ENCODE data around the gene CIB4. TPM values are rescaled to one million over a fixed set of nuclear protein-coding genes. Genes with fewer than 3 reads are reported as not detected.
"Not testable (repeated sequence)": the region's sequence is repeated elsewhere in the genome, so short reads cannot be mapped to it uniquely, and the experiment has no call there.

Gene CIB4
- total RNA-seq, 1 donor from 2014 or later = not detected

- peak in 1 of 2 donors; percentile 52 for DNase-seq (ENCODE audit: extremely low spot score in 2 of 2)
- H3K4me3 ChIP-seq = no peak overlapping the region
- intact Hi-C loops (cut with DNase I) = no loop called here
- no peak overlapping the region for H3K27ac ChIP-seq
- no peaks in the 10 kb centered on the region for H3K36me3 ChIP-seq
- no peaks in the 10 kb centered on the region for H3K4me1 ChIP-seq
- no peaks in the 10 kb centered on the region for H3K9me3 ChIP-seq
- TF ChIP-seq POLR2A (IDR thresholded peaks at IDR 0.05) (no peak), CTCF (IDR thresholded peaks at IDR 0.05) (no peak), POLR2AphosphoS5 (IDR thresholded peaks at IDR 0.05; ENCODE audit: insufficient read depth in 1 of 2, low read depth in 1 of 2) (no peak)
- H3K27me3 ChIP-seq = no peaks in the 10 kb centered on the region
Observed at GRCh38 chr2:26658691-26659346, 17.7 kb upstream of the CIB4 start.

DNA sequence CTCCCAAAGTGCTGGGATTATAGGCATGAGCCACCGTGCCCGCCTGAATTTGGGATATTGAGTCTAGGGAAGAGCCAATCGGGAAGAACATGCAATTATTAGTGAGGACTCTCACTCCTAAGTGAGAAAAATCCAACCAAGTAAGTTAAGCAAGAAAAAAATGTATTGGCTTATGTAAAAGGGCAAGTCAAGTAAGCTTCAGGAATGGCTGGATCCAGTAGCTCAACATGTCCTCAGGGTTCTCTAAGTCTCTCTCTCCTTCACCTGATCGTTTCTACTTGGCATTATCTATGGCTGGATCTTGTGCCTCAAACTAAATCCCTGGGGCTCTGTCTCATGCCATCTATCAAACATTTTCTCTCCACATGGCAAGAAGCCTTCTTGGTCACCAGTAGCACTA, 16.1 kb upstream of the CIB4 start:
- Histone ChIP-seq H3K36me3 (no peaks in the 10 kb centered on the region), H3K4me1 (peaks cover 7% of the 10 kb centered on the region), H3K27ac (no peak overlapping the region), H3K27me3 (no peaks in the 10 kb centered on the region), H3K4me3 (no peak overlapping the region), H3K9me3 (no peaks in the 10 kb centered on the region)
- DNase-seq (ENCODE audit: extremely low spot score in 2 of 2) = no peak
- intact Hi-C loops (cut with DNase I) = no loop called here
- TF ChIP-seq CTCF (IDR thresholded peaks at IDR 0.05) (no peak), POLR2AphosphoS5 (IDR thresholded peaks at IDR 0.05; ENCODE audit: insufficient read depth in 1 of 2, low read depth in 1 of 2) (no peak), POLR2A (IDR thresholded peaks at IDR 0.05) (no peak)

GRCh38 chr2:26655611-26656195, 14.5 kb upstream of the CIB4 start:
- Histone ChIP-seq H3K4me3 (no peak overlapping the region), H3K4me1 (peaks cover 15% of the 10 kb centered on the region), H3K27ac (no peak overlapping the region), H3K27me3 (no peaks in the 10 kb centered on the region), H3K36me3 (no peaks in the 10 kb centered on the region), H3K9me3 (no peaks in the 10 kb centered on the region)
- intact Hi-C loops (cut with DNase I) = no loop called here
- no peak for TF ChIP-seq CTCF (IDR thresholded peaks at IDR 0.05)
- TF ChIP-seq POLR2AphosphoS5 (IDR thresholded peaks at IDR 0.05; ENCODE audit: insufficient read depth in 1 of 2, low read depth in 1 of 2) = no peak
- TF ChIP-seq POLR2A (IDR thresholded peaks at IDR 0.05) = no peak
- DNase-seq (ENCODE audit: extremely low spot score in 2 of 2) = peak in 1 of 2 donors; percentile 43

DNA sequence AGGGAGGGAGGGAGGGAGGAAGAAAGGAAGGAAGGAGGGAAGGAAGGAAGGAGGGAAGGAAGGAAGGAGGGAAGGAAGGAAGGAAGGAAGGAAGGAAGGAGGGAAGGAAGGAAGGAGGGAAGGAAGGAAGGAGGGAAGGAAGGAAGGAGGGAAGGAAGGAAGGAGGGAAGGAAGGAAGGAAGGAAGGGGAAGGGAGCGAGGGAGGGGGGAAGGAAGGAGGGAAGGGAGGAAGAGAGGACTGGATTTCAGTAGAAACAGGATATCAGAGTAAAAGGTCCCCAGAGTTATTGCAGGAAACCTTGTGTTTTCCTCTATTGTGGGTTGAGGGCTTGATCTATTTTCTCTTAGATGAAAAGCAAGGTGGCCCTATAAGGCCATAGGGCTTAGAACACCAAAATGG, 14.0 kb upstream of the CIB4 start:
- intact Hi-C loops (cut with DNase I); DNase-seq (ENCODE audit: extremely low spot score in 2 of 2): not testable (repeated sequence)

DNA sequence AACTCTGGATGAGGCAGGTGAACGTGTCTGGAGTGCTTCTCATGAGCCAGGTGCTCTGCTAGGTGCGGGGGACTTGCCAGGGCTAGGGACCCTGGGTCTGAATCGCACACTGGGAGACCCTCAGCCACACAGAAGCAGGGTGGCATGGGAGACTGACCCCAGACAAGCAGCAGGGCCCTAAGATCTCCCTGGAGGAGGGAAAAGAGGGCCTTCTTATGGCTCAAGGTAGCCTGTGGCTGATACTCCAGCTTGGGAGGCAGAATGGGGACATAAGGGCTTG, 12.8 kb upstream of the CIB4 start:
- Histone ChIP-seq H3K36me3 (no peaks in the 10 kb centered on the region), H3K9me3 (no peaks in the 10 kb centered on the region), H3K4me3 (no peak overlapping the region), H3K27me3 (no peaks in the 10 kb centered on the region), H3K4me1 (peaks cover 31% of the 10 kb centered on the region), H3K27ac (no peak overlapping the region)
- DNase-seq (ENCODE audit: extremely low spot score in 2 of 2) = no peak
- intact Hi-C loops (cut with DNase I) = no loop called here
- TF ChIP-seq POLR2A (IDR thresholded peaks at IDR 0.05) (no peak), CTCF (IDR thresholded peaks at IDR 0.05) (no peak), POLR2AphosphoS5 (IDR thresholded peaks at IDR 0.05; ENCODE audit: insufficient read depth in 1 of 2, low read depth in 1 of 2) (no peak)

More for the DNA sequence above, 14.0 kb upstream of the CIB4 start:
- H3K4me1 ChIP-seq = peaks cover 21% of the 10 kb centered on the region
- not testable (repeated sequence) for H3K4me3 ChIP-seq, H3K36me3 ChIP-seq, H3K27me3 ChIP-seq, H3K9me3 ChIP-seq, H3K27ac ChIP-seq

Measured in vagina (tissue), 2 donors.